Karpas-422 (cell line): ENCODE data around the gene SYT13. TPM values are rescaled to one million over a fixed set of nuclear protein-coding genes. Genes with fewer than 3 reads are reported as not detected.

ENCODE experiments used
- DNase-seq: peaks from one replicate; pipeline ENCODE4 v3.0.0-alpha.2; 2015
- H2AFZ ChIP-seq: fragments of 200-600 bp; sonication (generic); 2 replicates; pipeline ENCODE4 v1.6.1; 2014; ENCODE audit warnings: antibody characterized with exemption, low read length, mixed read lengths
- H3K27ac ChIP-seq: fragments of 200-600 bp; sonication (generic); 2 replicates; pipeline ENCODE4 v1.5.1; 2014; ENCODE audit warnings: mild to moderate bottlenecking, low read length, moderate library complexity
- H3K27me3 ChIP-seq: fragments of 200-600 bp; sonication (generic); 2 replicates; pipeline ENCODE4 v1.6.1; 2014; ENCODE audit warnings: low read length, mixed read lengths
- H3K36me3 ChIP-seq: fragments of 200-600 bp; sonication (generic); 2 replicates; pipeline ENCODE4 v1.6.1; 2014; ENCODE audit warnings: low read length, mixed read lengths; ENCODE audit not compliant: insufficient read depth
- H3K4me1 ChIP-seq: fragments of 200-600 bp; sonication (generic); 2 replicates; pipeline ENCODE4 v1.6.1; 2014; ENCODE audit warnings: mild to moderate bottlenecking, low read length, mixed read lengths
- H3K4me2 ChIP-seq: fragments of 200-600 bp; sonication (generic); 2 replicates; pipeline ENCODE4 v1.6.1; 2014; ENCODE audit warnings: low read length, low read depth, mild to moderate bottlenecking; ENCODE audit not compliant: poor library complexity, severe bottlenecking
- H3K4me3 ChIP-seq: fragments of 200-600 bp; sonication (generic); 2 replicates; pipeline ENCODE4 v1.5.1; 2014; ENCODE audit warnings: mild to moderate bottlenecking, antibody characterized with exemption, low read length, mixed read lengths
- H3K79me2 ChIP-seq: fragments of 200-600 bp; sonication (generic); 2 replicates; pipeline ENCODE4 v1.6.1; 2014; ENCODE audit warnings: mild to moderate bottlenecking, low read length, mixed read lengths
- H3K9ac ChIP-seq: fragments of 200-600 bp; sonication (generic); 2 replicates; pipeline ENCODE4 v1.6.0; 2014; ENCODE audit warnings: low read length
- H3K9me2 ChIP-seq: fragments of 200-600 bp; sonication (generic), shearing (Covaris generic); replicated peaks from 2 replicates; pipeline ENCODE4 v1.6.0; 2014; ENCODE audit warnings: mild to moderate bottlenecking, low read length, moderate library complexity; ENCODE audit not compliant: insufficient read depth
- H3K9me3 ChIP-seq: fragments of 300-700, 200-600 bp; sonication (generic); 2 replicates; pipeline ENCODE4 v1.6.1; 2014; ENCODE audit warnings: low read length, mixed read lengths
- H4K20me1 ChIP-seq: fragments of 200-600 bp; sonication (generic); 2 replicates; pipeline ENCODE4 v1.6.1; 2014; ENCODE audit warnings: mild to moderate bottlenecking, antibody characterized with exemption, low read length, low read depth; ENCODE audit not compliant: insufficient read depth
- total RNA-seq: library from RNA; depleted of rRNA; stranded (reverse); fragments of >200 nt; shearing (Covaris generic); gene quantifications from 2 replicates; pipeline ENCODE4 v1.2.3, GENCODE V29; 2014; ENCODE audit warnings: low replicate concordance; rRNA removed

The SYT13 gene
- total RNA-seq, 1 experiment from 2014 or later = not detected

- DNase-seq = no peak
- Histone ChIP-seq H2AFZ (no peak overlapping the region), H3K27ac (no peak overlapping the region), H3K27me3 (no peaks in the 10 kb centered on the region), H3K9ac (no peak overlapping the region), H3K36me3 (no peaks in the 10 kb centered on the region), H3K4me2 (no peak overlapping the region), H3K79me2 (no peaks in the 10 kb centered on the region), H3K9me3 (no peaks in the 10 kb centered on the region), H4K20me1 (no peaks in the 10 kb centered on the region), H3K4me3 (no peak overlapping the region), H3K9me2 (no peaks in the 10 kb centered on the region), H3K4me1 (peaks cover 6% of the 10 kb centered on the region)
These were observed 81.4 kb downstream of the SYT13 start for GRCh38 chr11:45204761-45205160.

- Histone ChIP-seq H3K4me3 (no peak overlapping the region), H3K4me1 (no peaks in the 10 kb centered on the region), H2AFZ (no peak overlapping the region), H3K27ac (no peak overlapping the region), H3K9me3 (no peaks in the 10 kb centered on the region), H3K27me3 (no peaks in the 10 kb centered on the region), H3K36me3 (no peaks in the 10 kb centered on the region), H3K4me2 (no peak overlapping the region), H3K9ac (no peak overlapping the region), H3K9me2 (no peaks in the 10 kb centered on the region), H3K79me2 (no peaks in the 10 kb centered on the region), H4K20me1 (0 out of 2 replicates have a peak, but pooled peaks cover 6% of the 10 kb centered on the region)
- no peak for DNase-seq
These were observed 92.4 kb downstream of the SYT13 start for GRCh38 chr11:45193695-45194094.

Other genes with a start within 250 kb of the SYT13 start
- 2.7 and 5.7 TPM in 2 replicates for gene PRDM11, start 139.7 kb downstream of the SYT13 start, total RNA-seq